HCT116 (cell line): ENCODE results near the gene HEXD. TPM values are rescaled to one million over a fixed set of nuclear protein-coding genes. Genes with fewer than 3 reads are reported as not detected.

Experiments
- ATAC-seq: fragments of 200-7000 bp; cut with Tn5 transposase; 2 replicates; pipeline ENCODE4 v1.9.1; 2020; ENCODE audit warnings: mild to moderate bottlenecking, moderate library complexity
- BruUV-seq: library from RNA; stranded (reverse); fragments of 400-500 nt; replicated peaks from 2 replicates; lab custom pipeline; 2021; lab: Mats Ljungman, UMichigan
- CTCF ChIA-PET: fragments of 300-600 bp; sonication (Branson Sonifier 250); formaldehyde crosslinking; loops from one replicate; lab custom pipeline; 2021; ENCODE audit warnings: antibody characterized with exemption; lab: Charles Lee
- POLR2A ChIA-PET: fragments of 300-600, 350-600 bp; sonication (Branson Sonifier 250); formaldehyde crosslinking; loops from one replicate; lab custom pipeline; 2021; ENCODE audit warnings: antibody characterized with exemption; lab: Charles Lee
- RAD21 ChIA-PET, 2 experiments: fragments of 300-600 bp; sonication (Branson Sonifier 250); formaldehyde crosslinking; loops; one replicate each; lab custom pipeline; 2023; ENCODE audit warnings: low total read pairs in 2 of 2; ENCODE audit not compliant: uncharacterized antibody in 2 of 2, unreplicated experiment in 2 of 2, low non-redundant PET in 1 of 2; lab: Charles Lee
- DNase-seq: peaks from one replicate; pipeline ENCODE4 v3.0.0-alpha.2; 2010; ENCODE audit warnings: low read depth, low spot score
- H2AFZ ChIP-seq: fragments of 200-600 bp; shearing (Covaris generic), sonication (generic); 2 replicates; pipeline ENCODE4 v1.6.1; 2017; ENCODE audit warnings: low read depth, mixed run types, mixed read lengths, antibody characterized with exemption, low read length; ENCODE audit not compliant: poor library complexity, severe bottlenecking
- H3K27ac ChIP-seq: 2 replicates; pipeline ENCODE4 v1.5.1; 2012; ENCODE audit warnings: low read depth, low read length
- H3K27me3 ChIP-seq: fragments of 200-600 bp; sonication (generic); 2 replicates; pipeline ENCODE4 v1.6.1; 2016; ENCODE audit warnings: mixed run types, low read length, mixed read lengths; ENCODE audit not compliant: insufficient read depth
- H3K36me3 ChIP-seq, 2 experiments: fragments of 200-500 bp in 1 of 2; fragments of 200-600 bp in 1 of 2; sonication (Bioruptor generic) in 1 of 2; sonication (generic) in 1 of 2; 2 replicates each; pipeline versions ENCODE4 v1.5.1 to v1.6.1; 2014 to 2016; ENCODE audit warnings: low read length in 2 of 2, inconsistent platforms in 1 of 2, mixed read lengths in 1 of 2, mixed run types in 1 of 2; ENCODE audit not compliant: insufficient read depth in 2 of 2, control insufficient read depth in 1 of 2
- H3K4me1 ChIP-seq, 2 experiments: fragments of 200-600 bp in 1 of 2; sonication (generic) in 1 of 2; 2 replicates each; pipeline versions ENCODE4 v1.5.1 to v1.6.1; 2012 to 2017; ENCODE audit warnings: low read length in 2 of 2, inconsistent platforms in 1 of 2, mild to moderate bottlenecking in 1 of 2, mixed read lengths in 1 of 2, mixed run types in 1 of 2, moderate library complexity in 1 of 2; ENCODE audit not compliant: insufficient read depth in 2 of 2, control insufficient read depth in 1 of 2
- H3K4me2 ChIP-seq: fragments of 200-600 bp; sonication (generic); 2 replicates; pipeline ENCODE4 v1.6.1; 2017; ENCODE audit warnings: mixed run types, low read length, mixed read lengths
- H3K4me3 ChIP-seq, 2 experiments: fragments of 200-600 bp in 1 of 2; sonication (generic) in 1 of 2; replicated peaks in 1 of 2; 2 replicates each; pipeline ENCODE4 v1.5.1; 2011 to 2016; ENCODE audit warnings: low read length in 2 of 2, control low read depth in 1 of 2, low read depth in 1 of 2, mild to moderate bottlenecking in 1 of 2, mixed read lengths in 1 of 2, mixed run types in 1 of 2
- H3K79me2 ChIP-seq: fragments of 200-600 bp; sonication (generic); 2 replicates; pipeline ENCODE4 v1.6.1; 2017; ENCODE audit warnings: mild to moderate bottlenecking, mixed run types, low read length, moderate library complexity, mixed read lengths; ENCODE audit not compliant: insufficient read depth
- H3K9ac ChIP-seq: fragments of 200-600 bp; sonication (generic); 2 replicates; pipeline ENCODE4 v1.6.1; 2016; ENCODE audit warnings: low read length, mixed read lengths
- H3K9me2 ChIP-seq: fragments of 200-600 bp; sonication (generic), shearing (Covaris generic); 2 replicates; pipeline ENCODE4 v1.6.1; 2017; ENCODE audit warnings: mixed run types, mild to moderate bottlenecking, moderate library complexity; ENCODE audit not compliant: insufficient read depth
- H3K9me3 ChIP-seq, 2 experiments: fragments of 200-500 bp in 1 of 2; fragments of 200-600 bp in 1 of 2; sonication (Bioruptor generic) in 1 of 2; sonication (generic) in 1 of 2; 2 replicates each; pipeline ENCODE4 v1.6.1; 2014 to 2017; ENCODE audit warnings: low read length in 2 of 2, mixed read lengths in 2 of 2, inconsistent platforms in 1 of 2, low read depth in 1 of 2, mild to moderate bottlenecking in 1 of 2, mixed run types in 1 of 2, moderate library complexity in 1 of 2; ENCODE audit not compliant: control insufficient read depth in 1 of 2, insufficient read depth in 1 of 2
- H4K20me1 ChIP-seq: fragments of 200-600 bp; sonication (generic), shearing (Covaris generic); 2 replicates; pipeline ENCODE4 v1.6.1; 2017; ENCODE audit warnings: mixed run types, mild to moderate bottlenecking, moderate library complexity; ENCODE audit not compliant: insufficient read depth
- POLR2AphosphoS5 ChIP-seq: IDR thresholded peaks from 2 replicates; pipeline ENCODE4 v1.6.1; 2011; ENCODE audit warnings: mild to moderate bottlenecking, low read depth, low read length, moderate library complexity
- RAD21 ChIP-seq: IDR thresholded peaks from 2 replicates; pipeline ENCODE4 v1.6.1; 2012; ENCODE audit warnings: low read depth, mild to moderate bottlenecking
- SRF ChIP-seq: IDR thresholded peaks from 2 replicates; pipeline ENCODE4 v1.6.1; 2012; ENCODE audit warnings: low read depth
- ZFX ChIP-seq: fragments of 450-650 bp; IDR thresholded peaks from 2 replicates; pipeline ENCODE4 v1.6.1; 2017
- intact Hi-C: fragments of 100-400 bp; cut with micrococcal nuclease; formaldehyde crosslinking; loops from 2 replicates; pipeline ENCODE4 v1.10.0; 2022
- total RNA-seq: library from RNA; stranded (reverse); gene quantifications from one replicate; pipeline ENCODE4 v1.2.1, GENCODE V29; 2021; ENCODE audit not compliant: unreplicated experiment
- TF ChIP-seq, protein P1 (sequence below): IDR thresholded peaks from 2 replicates; pipeline ENCODE4 v1.6.1; 2012; ENCODE audit warnings: low read depth

HEXD gene
- total RNA-seq, 1 experiment from 2014 or later, result 45.2 TPM

DNA sequence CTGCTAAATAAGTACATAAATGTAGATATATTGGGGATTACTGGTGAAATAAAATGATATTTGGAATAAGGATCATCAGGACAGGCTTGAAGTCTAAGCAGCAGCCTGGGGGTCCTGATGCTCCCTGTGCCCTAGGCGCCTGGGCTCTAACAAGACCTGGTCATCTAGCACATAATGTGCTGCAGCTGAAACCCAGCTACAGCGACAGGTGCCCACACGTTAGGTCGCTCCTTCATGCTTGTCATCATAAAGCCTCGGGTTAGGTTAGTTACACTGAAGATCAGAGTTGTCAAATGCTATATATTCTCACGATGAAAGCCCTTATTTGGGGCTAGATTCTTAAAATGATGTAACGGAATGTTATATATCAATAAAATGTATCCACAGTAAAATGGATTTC, 51.9 kb downstream of the HEXD start:
- TF ChIP-seq SRF, result no peak
- TF ChIP-seq, protein P1, sequence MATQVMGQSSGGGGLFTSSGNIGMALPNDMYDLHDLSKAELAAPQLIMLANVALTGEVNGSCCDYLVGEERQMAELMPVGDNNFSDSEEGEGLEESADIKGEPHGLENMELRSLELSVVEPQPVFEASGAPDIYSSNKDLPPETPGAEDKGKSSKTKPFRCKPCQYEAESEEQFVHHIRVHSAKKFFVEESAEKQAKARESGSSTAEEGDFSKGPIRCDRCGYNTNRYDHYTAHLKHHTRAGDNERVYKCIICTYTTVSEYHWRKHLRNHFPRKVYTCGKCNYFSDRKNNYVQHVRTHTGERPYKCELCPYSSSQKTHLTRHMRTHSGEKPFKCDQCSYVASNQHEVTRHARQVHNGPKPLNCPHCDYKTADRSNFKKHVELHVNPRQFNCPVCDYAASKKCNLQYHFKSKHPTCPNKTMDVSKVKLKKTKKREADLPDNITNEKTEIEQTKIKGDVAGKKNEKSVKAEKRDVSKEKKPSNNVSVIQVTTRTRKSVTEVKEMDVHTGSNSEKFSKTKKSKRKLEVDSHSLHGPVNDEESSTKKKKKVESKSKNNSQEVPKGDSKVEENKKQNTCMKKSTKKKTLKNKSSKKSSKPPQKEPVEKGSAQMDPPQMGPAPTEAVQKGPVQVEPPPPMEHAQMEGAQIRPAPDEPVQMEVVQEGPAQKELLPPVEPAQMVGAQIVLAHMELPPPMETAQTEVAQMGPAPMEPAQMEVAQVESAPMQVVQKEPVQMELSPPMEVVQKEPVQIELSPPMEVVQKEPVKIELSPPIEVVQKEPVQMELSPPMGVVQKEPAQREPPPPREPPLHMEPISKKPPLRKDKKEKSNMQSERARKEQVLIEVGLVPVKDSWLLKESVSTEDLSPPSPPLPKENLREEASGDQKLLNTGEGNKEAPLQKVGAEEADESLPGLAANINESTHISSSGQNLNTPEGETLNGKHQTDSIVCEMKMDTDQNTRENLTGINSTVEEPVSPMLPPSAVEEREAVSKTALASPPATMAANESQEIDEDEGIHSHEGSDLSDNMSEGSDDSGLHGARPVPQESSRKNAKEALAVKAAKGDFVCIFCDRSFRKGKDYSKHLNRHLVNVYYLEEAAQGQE, result no peak
- TF ChIP-seq ZFX, result no peak
- Histone ChIP-seq H3K27ac (no peak overlapping the region), H3K4me3 (no peak overlapping the region), H3K9me2 (no peaks in the 10 kb centered on the region), H3K4me2 (no peak overlapping the region), H3K4me1 (no peaks in the 10 kb centered on the region), H4K20me1 (no peaks in the 10 kb centered on the region), H3K9ac (no peak overlapping the region), H3K9me3 (no peaks in the 10 kb centered on the region), H2AFZ (no peak overlapping the region), H3K27me3 (no peaks in the 10 kb centered on the region), H3K79me2 (no peaks in the 10 kb centered on the region), H3K36me3 (peaks cover 10 to 34% of the 10 kb centered on the region in 2 experiments)
- intact Hi-C loops, result no loop called here
- POLR2A ChIA-PET, result no interaction called here
- RAD21 ChIA-PET, result no interaction called here
- no peak for ATAC-seq
- CTCF ChIA-PET, result no interaction called here
- no TSS peak for BruUV-seq
- no peak for DNase-seq

DNA sequence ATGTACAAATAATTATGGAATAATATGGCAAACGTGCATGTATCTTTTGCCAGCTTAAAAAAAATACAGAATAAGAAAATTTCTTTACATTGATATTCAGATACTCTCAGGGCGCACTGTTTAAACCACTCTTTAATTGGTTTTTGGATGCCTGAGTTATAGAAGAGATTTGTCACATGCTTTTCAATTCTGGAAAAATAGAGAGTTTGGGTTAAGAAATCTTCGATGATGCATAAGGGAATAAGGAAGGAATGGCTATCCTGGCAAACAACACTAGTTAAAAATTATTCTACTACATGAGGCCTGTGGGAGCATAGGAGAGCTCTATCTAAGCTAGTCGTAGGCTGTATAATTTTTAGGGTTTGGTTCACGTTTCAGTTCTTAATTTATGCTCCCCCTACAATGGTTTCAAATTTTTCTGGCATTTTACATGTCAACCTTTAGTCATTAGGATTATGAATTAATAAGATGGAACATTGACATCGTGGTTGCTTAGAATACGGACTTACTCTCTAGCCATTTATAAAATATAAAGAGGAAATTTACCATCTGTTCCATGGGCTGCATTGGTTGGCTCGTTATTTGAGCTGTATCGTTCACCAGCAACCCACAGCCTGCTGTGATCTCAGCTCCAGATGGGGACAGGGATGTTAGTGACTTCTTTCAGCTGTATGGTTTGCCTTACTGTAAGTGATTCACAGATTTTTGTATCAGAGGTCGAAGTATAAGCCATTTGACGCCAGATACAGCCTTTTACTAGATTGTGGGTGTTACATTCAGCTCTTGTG, 56.3 kb downstream of the HEXD start:
- H3K79me2 ChIP-seq, result no peaks in the 10 kb centered on the region
- no peak overlapping the region for H3K4me3 ChIP-seq
- ChIA-PET RAD21 (no interaction called here), CTCF (no interaction called here), POLR2A (no interaction called here)
- TF ChIP-seq POLR2AphosphoS5, result no peak
- no peak for TF ChIP-seq RAD21
- no peaks in the 10 kb centered on the region for H3K9me2 ChIP-seq
- H3K4me1 ChIP-seq, result no peaks in the 10 kb centered on the region
- H3K9me3 ChIP-seq, result no peaks in the 10 kb centered on the region
- intact Hi-C loops, result no loop called here
- ATAC-seq, result no peak
- H2AFZ ChIP-seq, result no peak overlapping the region
- H3K36me3 ChIP-seq, result peaks cover 6 to 32% of the 10 kb centered on the region in 2 experiments; a peak in 2 of 4 replicates
- no peak overlapping the region for H3K27ac ChIP-seq
- no peaks in the 10 kb centered on the region for H3K27me3 ChIP-seq
- no TSS peak for BruUV-seq
- no peak overlapping the region for H3K9ac ChIP-seq
- no peak for DNase-seq
- no peak overlapping the region for H3K4me2 ChIP-seq
- no peaks in the 10 kb centered on the region for H4K20me1 ChIP-seq
